ENCODE data around the gene NPPA. TPM values are rescaled to one million over a fixed set of nuclear protein-coding genes. Genes with fewer than 3 reads are reported as not detected.

Gene NPPA
- total RNA-seq, 1 experiment from 2014 or later = not detected

DNA sequence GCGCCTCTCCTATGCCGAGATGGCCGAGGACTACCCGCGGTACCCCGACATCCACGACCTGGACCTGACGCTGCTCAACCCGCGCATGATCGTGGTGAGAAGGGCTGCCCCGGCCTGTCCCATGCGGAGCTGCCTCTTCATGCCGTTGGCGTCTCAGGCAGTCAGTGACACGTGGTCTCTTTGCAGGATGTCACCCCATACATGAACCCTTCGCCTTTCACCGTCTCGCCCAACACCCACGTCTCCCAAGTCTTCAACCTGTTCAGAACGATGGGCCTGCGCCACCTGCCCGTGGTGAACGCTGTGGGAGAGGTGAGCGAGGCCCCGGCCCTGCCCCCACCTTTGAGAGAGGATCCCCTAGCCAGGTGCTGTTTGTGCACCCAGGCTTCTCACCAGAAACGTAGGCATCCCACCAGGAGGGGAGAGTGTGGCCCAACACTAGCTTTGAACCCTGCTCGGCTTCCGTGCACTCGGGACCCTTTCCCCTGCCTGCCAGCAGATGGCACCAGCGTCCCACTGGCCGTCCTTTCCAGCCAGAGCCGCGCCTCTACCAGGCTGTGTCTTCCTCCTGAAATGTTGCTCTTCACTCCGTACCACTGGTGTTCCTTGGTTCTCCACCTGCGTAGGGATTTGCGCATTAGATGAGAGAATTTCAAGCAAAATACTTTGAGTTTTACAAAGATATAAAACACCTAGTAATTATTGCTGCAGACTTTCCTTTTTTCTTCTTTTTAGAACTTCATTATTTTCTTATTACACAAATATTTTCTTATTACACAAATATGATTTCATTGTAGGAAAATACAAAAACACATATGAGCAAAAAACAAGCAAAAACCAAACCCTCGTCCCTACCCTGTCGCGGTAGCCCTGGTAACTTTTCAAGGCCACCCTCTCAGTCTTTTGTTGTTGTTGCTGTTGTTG, 9.0 kb downstream of the NPPA start:
- no TSS peak for BruUV-seq (replicated peaks)
- Histone ChIP-seq H3K27me3 (ENCODE audit: insufficient read depth, low read length) (no peaks in the 10 kb centered on the region), H3K4me3 (replicated peaks in 1 of 2; ENCODE audit: low read depth in 1 of 2, low read length in 2 of 2) (no peak overlapping the region), H3K36me3 (ENCODE audit: control insufficient read depth in 1 of 2, insufficient read depth in 2 of 2, low read length in 2 of 2) (peaks cover 7 to 24% of the 10 kb centered on the region in 2 experiments; a peak in 2 of 4 replicates), H2AFZ (ENCODE audit: low read depth, low read length, poor library complexity, severe bottlenecking) (no peak overlapping the region), H4K20me1 (ENCODE audit: insufficient read depth) (no peaks in the 10 kb centered on the region), H3K9me2 (ENCODE audit: insufficient read depth) (no peaks in the 10 kb centered on the region), H3K4me2 (ENCODE audit: low read length) (no peak overlapping the region), H3K79me2 (ENCODE audit: insufficient read depth, low read length) (no peaks in the 10 kb centered on the region), H3K27ac (ENCODE audit: low read depth, low read length) (no peak overlapping the region), H3K9ac (ENCODE audit: low read length) (no peak overlapping the region), H3K9me3 (ENCODE audit: control insufficient read depth in 1 of 2, insufficient read depth in 1 of 2, low read depth in 1 of 2, low read length in 2 of 2) (no peaks in the 10 kb centered on the region), H3K4me1 (ENCODE audit: control insufficient read depth in 1 of 2, insufficient read depth in 2 of 2, low read length in 2 of 2) (no peaks in the 10 kb centered on the region)
- intact Hi-C loops (cut with micrococcal nuclease) = loop anchor here (1.0 to 10.0 kb wide), 7 partner anchors 56 to 804 kb away; no protein-coding TSS in a partner anchor
- ChIA-PET POLR2A (interaction anchor here (1.6 kb wide), 1 partner anchor 70 kb away, joined by 9 read pairs; no protein-coding TSS in a partner anchor), RAD21 (ENCODE audit: low non-redundant PET in 1 of 2, low total read pairs in 2 of 2, uncharacterized antibody in 2 of 2, unreplicated experiment in 2 of 2) (interaction anchor here in 1 of 2 experiments (0.5 to 0.7 kb wide), 2 partner anchors 62 to 185 kb away, joined by 3 read pairs; no protein-coding TSS in a partner anchor), CTCF (interaction anchor here (0.6 to 1.0 kb wide), 6 partner anchors 32 to 144 kb away, joined by 3 to 12 read pairs (median 3); partner anchors contain the start of gene CLCN6)
- no peak for DNase-seq (ENCODE audit: low read depth, low spot score)
- TF ChIP-seq FOSL1 (IDR thresholded peaks at IDR 0.05; ENCODE audit: low read depth) (no peak), RAD21 (IDR thresholded peaks at IDR 0.05; ENCODE audit: low read depth) (peak; percentile 99), YY1 (IDR thresholded peaks at IDR 0.05; ENCODE audit: extremely low read depth, insufficient replicate concordance, low read depth, low read length) (no peak), EZH2 (IDR thresholded peaks at IDR 0.05) (no peak), ZNF274 (IDR thresholded peaks at IDR 0.05; ENCODE audit: low read depth, low read length) (no peak)
- TF ChIP-seq, protein P1, sequence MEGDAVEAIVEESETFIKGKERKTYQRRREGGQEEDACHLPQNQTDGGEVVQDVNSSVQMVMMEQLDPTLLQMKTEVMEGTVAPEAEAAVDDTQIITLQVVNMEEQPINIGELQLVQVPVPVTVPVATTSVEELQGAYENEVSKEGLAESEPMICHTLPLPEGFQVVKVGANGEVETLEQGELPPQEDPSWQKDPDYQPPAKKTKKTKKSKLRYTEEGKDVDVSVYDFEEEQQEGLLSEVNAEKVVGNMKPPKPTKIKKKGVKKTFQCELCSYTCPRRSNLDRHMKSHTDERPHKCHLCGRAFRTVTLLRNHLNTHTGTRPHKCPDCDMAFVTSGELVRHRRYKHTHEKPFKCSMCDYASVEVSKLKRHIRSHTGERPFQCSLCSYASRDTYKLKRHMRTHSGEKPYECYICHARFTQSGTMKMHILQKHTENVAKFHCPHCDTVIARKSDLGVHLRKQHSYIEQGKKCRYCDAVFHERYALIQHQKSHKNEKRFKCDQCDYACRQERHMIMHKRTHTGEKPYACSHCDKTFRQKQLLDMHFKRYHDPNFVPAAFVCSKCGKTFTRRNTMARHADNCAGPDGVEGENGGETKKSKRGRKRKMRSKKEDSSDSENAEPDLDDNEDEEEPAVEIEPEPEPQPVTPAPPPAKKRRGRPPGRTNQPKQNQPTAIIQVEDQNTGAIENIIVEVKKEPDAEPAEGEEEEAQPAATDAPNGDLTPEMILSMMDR (IDR thresholded peaks at IDR 0.05 in 2 of 3, conservative IDR thresholded peaks at IDR 0.05 in 1 of 3; ENCODE audit: borderline replicate concordance in 1 of 3, insufficient read depth in 1 of 3, low read depth in 2 of 3, low read length in 2 of 3) = peak; percentile 95 to 99 (median 97)
- ATAC-seq = peak; percentile 98
